Measurements from ENCODE around the gene UVRAG.

UVRAG gene

DNA sequence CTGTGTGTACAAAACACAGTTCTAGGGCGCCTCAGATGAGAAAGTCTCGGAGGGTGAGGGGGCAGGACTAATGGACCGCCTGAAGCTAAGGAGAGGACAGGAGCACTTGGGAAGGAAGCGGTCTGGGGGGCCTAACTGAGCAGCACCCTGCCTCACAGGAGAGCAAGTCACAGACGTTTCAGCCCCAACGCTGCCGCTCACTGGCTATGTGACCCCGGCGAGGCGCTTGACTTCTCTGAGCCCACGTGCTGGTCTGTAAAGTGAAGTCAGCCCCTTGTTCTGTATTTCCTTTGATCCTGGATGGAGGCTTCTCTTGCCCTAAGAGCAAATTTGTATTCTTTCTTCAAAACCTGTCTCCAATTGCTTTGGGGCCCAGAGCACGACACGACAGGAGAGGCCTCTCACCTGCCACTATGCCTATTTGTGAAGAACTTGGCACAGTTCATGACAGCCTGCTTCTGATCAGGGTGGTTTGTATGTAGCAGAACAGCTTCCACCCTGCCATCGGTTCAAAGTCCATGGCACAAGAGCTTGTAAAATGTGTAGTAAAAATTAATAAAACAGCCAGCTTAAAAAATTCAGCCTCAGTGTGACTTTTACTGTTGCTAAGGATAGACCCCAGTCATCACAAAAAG is 332.2 kb downstream of the UVRAG start:
- Histone ChIP-seq H3K36me3 (replicated peaks) (no peaks in the 10 kb centered on the region), H3K27me3 (replicated peaks) (no peaks in the 10 kb centered on the region), H3K27ac (no peak overlapping the region), H3K4me3 (ENCODE audit: low read depth, low read length) (no peak overlapping the region)
- TF ChIP-seq, protein P1, sequence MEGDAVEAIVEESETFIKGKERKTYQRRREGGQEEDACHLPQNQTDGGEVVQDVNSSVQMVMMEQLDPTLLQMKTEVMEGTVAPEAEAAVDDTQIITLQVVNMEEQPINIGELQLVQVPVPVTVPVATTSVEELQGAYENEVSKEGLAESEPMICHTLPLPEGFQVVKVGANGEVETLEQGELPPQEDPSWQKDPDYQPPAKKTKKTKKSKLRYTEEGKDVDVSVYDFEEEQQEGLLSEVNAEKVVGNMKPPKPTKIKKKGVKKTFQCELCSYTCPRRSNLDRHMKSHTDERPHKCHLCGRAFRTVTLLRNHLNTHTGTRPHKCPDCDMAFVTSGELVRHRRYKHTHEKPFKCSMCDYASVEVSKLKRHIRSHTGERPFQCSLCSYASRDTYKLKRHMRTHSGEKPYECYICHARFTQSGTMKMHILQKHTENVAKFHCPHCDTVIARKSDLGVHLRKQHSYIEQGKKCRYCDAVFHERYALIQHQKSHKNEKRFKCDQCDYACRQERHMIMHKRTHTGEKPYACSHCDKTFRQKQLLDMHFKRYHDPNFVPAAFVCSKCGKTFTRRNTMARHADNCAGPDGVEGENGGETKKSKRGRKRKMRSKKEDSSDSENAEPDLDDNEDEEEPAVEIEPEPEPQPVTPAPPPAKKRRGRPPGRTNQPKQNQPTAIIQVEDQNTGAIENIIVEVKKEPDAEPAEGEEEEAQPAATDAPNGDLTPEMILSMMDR (IDR thresholded peaks at IDR 0.05; ENCODE audit: low read depth, low read length, missing control alignments): no peak
- in situ Hi-C loops (cut with HindIII; ENCODE audit: low pct_ligation_motif_present, low sequenced_read_pairs): no loop called here
- no peak for DNase-seq

GRCh38 chr11:76148231-76148630 is 333.2 kb downstream of the UVRAG start:
- TF ChIP-seq, protein P1 (IDR thresholded peaks at IDR 0.05; ENCODE audit: low read depth, low read length, missing control alignments): no peak
- in situ Hi-C loops (cut with HindIII; ENCODE audit: low pct_ligation_motif_present, low sequenced_read_pairs): no loop called here

GRCh38 chr11:76148941-76149613 is 334.1 kb downstream of the UVRAG start:
- no peaks in the 10 kb centered on the region for H3K36me3 ChIP-seq (replicated peaks)
- no peak overlapping the region for H3K4me3 ChIP-seq (ENCODE audit: low read depth, low read length)
- in situ Hi-C loops (cut with HindIII; ENCODE audit: low pct_ligation_motif_present, low sequenced_read_pairs): no loop called here
- no peak overlapping the region for H3K27ac ChIP-seq
- no peak for DNase-seq
- TF ChIP-seq, protein P1 (IDR thresholded peaks at IDR 0.05; ENCODE audit: low read depth, low read length, missing control alignments): no peak
- no peaks in the 10 kb centered on the region for H3K27me3 ChIP-seq (replicated peaks)

More at GRCh38 chr11:76148231-76148630, 333.2 kb downstream of the UVRAG start:
- Histone ChIP-seq H3K36me3 (replicated peaks) (no peaks in the 10 kb centered on the region), H3K4me3 (ENCODE audit: low read depth, low read length) (no peak overlapping the region), H3K27me3 (replicated peaks) (no peaks in the 10 kb centered on the region), H3K27ac (no peak overlapping the region)
- DNase-seq: no peak

DNA sequence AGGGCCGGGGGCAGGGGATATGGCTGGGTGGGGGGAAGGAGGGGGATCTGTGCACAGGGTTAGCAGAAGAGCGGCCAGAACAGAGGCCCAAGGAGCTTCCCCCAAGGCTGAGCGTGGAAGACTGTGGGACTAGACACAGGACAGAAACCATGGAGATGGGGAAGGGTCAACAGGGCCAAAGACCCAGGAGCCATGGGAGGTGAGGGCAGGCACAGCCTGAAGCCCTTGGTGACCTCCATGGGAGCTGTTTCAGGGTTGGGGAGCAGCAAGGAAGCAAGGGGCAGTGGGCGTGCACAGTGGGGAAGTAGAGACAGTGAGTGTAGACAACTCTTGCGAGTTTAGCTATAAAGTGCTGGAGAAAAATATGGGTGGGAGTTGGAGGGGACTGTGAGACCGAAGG is 334.7 kb downstream of the UVRAG start:
- TF ChIP-seq, protein P1 (IDR thresholded peaks at IDR 0.05; ENCODE audit: low read depth, low read length, missing control alignments): no peak
- Histone ChIP-seq H3K36me3 (replicated peaks) (no peaks in the 10 kb centered on the region), H3K4me3 (ENCODE audit: low read depth, low read length) (no peak overlapping the region), H3K27ac (no peak overlapping the region), H3K27me3 (replicated peaks) (no peaks in the 10 kb centered on the region)
- in situ Hi-C loops (cut with HindIII; ENCODE audit: low pct_ligation_motif_present, low sequenced_read_pairs): no loop called here
- no peak for DNase-seq

- no peaks in the 10 kb centered on the region for H3K36me3 ChIP-seq (replicated peaks)
- in situ Hi-C loops (cut with HindIII; ENCODE audit: low pct_ligation_motif_present, low sequenced_read_pairs): no loop called here
- no peaks in the 10 kb centered on the region for H3K27me3 ChIP-seq (replicated peaks)
- no peak overlapping the region for H3K27ac ChIP-seq
- TF ChIP-seq, protein P1 (IDR thresholded peaks at IDR 0.05; ENCODE audit: low read depth, low read length, missing control alignments): no peak
- no peak for DNase-seq
- H3K4me3 ChIP-seq (ENCODE audit: low read depth, low read length): no peak overlapping the region
These were observed 335.1 kb downstream of the UVRAG start for GRCh38 chr11:76150141-76150540.

Data from brain microvascular endothelial cell (primary cell).